ENCODE measurements around the gene CCDC144A. TPM values are rescaled to one million over a fixed set of nuclear protein-coding genes. Genes with fewer than 3 reads are reported as not detected.

The CCDC144A gene
- total RNA-seq, 4 donors from 2014 or later, result 3.3 to 24.9 (median 6.8) TPM

GRCh38 chr17:16676676-16677268, 13.3 kb upstream of the CCDC144A start:
- no peak for TF ChIP-seq CTCF (IDR thresholded peaks at IDR 0.05; ENCODE audit: low read depth)

GRCh38 chr17:16814439-16814838, 124.4 kb downstream of the CCDC144A start:
- TF ChIP-seq CTCF (IDR thresholded peaks at IDR 0.05; ENCODE audit: low read depth), result no peak

- no peak for TF ChIP-seq CTCF (IDR thresholded peaks at IDR 0.05; ENCODE audit: low read depth)
Observed at GRCh38 chr17:16817201-16817600, 127.2 kb downstream of the CCDC144A start.

GRCh38 chr17:16818340-16818739, 128.3 kb downstream of the CCDC144A start:
- no peak for TF ChIP-seq CTCF (IDR thresholded peaks at IDR 0.05; ENCODE audit: low read depth)

GRCh38 chr17:16818821-16819683, 129.0 kb downstream of the CCDC144A start:
- no peak for TF ChIP-seq CTCF (IDR thresholded peaks at IDR 0.05; ENCODE audit: low read depth)

- no peak for TF ChIP-seq CTCF (IDR thresholded peaks at IDR 0.05; ENCODE audit: low read depth)
Observed at GRCh38 chr17:16820161-16820877, 130.3 kb downstream of the CCDC144A start.

GRCh38 chr17:16820979-16821543, 131.0 kb downstream of the CCDC144A start:
- no peak for TF ChIP-seq CTCF (IDR thresholded peaks at IDR 0.05; ENCODE audit: low read depth)

All from subcutaneous adipose tissue (tissue), 4 donors.